ENCODE measurements around the gene LCE6A.

Gene LCE6A, protein sequence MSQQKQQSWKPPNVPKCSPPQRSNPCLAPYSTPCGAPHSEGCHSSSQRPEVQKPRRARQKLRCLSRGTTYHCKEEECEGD

GRCh38 chr1:152842556-152842955, at the start of gene LCE6A:
Gene LCE6A (plus strand): TSS chr1:152842856. CDS start chr1:152843521, 665 bp downstream.
- DNase-seq (ENCODE audit: low read depth, low spot score): no peak

DNA sequence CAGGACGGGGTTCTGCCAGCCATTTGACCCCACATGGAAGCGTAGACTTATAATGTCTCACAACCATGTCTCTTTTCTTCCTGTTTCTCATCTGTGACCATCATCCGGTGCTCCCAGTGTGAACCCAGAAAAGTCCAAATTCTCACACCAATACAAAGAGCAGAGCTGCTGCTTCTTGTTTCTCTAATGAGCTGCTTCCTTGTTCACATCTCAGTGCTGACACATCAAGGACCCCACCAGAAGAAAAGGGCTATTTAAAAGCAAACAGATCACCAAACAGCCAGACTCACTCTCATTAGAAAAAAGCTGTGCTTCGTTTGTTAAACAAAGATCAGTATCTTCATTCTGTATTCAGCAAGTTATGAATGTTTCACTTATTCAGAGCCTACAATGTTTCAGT, 47.0 kb upstream of the LCE6A start:
- DNase-seq (ENCODE audit: low read depth, low spot score): no peak

DNA sequence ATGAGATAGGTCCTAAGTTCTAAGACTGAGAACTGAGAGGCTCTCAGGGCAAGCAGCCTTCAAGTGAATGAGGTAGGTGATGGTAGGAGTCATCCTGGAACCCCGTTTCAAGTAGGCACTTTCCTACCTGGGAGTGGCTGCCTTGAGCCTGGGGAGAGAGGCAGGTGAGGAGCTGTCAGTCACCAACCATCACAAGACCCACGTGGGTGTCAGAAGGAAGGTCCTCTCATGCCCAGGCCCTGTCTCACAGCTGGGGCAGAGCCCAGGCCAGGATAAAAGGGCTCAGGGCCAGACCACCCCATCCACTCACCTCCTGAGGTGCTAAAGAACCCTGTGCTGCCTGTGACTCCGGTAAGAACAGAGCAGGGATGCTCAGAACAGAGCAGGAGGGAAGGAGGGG, 46.2 kb upstream of the LCE6A start, which contains the start of gene LCE1D:
LCE1D (plus strand) TSS at position 301 of the 400 bp plus-strand sequence. CDS start 1,074 bp downstream, outside the sequence.
- DNase-seq (ENCODE audit: low read depth, low spot score): no peak

DNA sequence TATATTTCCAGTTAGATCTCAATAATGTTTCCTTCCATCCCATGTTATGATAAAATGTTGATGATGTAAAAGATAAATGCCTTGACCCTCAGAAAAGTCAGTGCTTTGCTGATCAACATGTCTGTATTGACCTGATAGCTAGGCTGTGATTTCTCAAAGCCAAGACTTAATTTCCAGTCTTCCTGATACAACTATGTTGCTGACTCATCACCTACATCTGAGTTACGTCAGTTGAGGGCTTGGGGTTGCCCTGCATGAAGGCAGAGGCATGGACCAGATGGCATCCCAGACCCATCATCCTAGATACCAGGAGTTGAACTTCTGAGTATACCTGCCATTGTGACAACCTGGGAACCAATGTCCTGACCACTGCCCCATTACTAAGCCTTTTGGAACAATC, 41.3 kb upstream of the LCE6A start:
- DNase-seq (ENCODE audit: low read depth, low spot score): no peak

DNA sequence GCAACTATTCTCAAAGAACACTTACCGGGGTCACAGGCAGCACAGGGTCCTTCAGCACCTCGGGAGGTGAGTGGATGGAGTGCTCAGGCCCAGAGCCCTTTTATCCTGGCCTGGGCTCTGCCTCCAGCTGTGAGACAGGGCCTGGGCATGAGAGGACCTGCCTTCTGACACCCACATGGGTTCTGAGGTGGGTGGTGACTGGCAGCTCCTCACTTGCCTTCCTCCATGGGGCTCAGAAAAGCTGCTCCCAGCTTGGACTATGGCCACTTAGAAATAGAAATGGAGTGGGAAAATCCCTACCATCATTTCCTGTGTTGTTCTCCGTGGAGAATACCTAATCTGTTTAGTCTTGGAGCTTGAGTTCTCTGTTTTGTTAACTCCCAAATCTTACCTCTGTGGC, 36.1 kb upstream of the LCE6A start, which contains the start of gene LCE1C:
LCE1C (minus strand) TSS at position 76 of the 400 bp plus-strand sequence. CDS start 1,173 bp downstream, outside the sequence.
- DNase-seq (ENCODE audit: low read depth, low spot score): no peak

GRCh38 chr1:152811050-152811449, 31.6 kb upstream of the LCE6A start:
- no peak for DNase-seq (ENCODE audit: low read depth, low spot score)

- DNase-seq (ENCODE audit: low read depth, low spot score): no peak
These were observed 31.0 kb upstream of the LCE6A start, which contains the start of gene LCE1B for GRCh38 chr1:152811671-152812070. Gene LCE1B (plus strand): TSS chr1:152811971. CDS start chr1:152812447, 476 bp downstream.

DNA sequence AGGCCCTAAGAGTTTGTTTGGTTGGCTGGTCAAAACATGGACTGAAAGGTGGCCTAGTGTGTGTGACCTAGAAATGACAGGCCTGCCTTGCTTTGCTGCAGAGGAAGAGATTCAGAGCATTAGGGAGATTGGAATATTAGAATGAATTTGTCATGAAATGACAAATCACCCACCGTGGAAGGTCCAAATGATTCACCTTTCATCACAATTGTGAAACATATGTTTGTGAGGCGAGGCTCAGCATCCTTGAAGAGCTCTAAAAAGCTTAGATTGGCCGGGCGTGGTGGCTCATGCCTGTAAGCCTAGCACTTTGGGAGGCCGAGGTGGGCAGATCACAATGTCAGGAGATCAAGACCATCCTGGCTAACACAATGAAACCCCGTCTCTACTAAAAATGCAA, 25.3 kb upstream of the LCE6A start:
- no peak for DNase-seq (ENCODE audit: low read depth, low spot score)

DNA sequence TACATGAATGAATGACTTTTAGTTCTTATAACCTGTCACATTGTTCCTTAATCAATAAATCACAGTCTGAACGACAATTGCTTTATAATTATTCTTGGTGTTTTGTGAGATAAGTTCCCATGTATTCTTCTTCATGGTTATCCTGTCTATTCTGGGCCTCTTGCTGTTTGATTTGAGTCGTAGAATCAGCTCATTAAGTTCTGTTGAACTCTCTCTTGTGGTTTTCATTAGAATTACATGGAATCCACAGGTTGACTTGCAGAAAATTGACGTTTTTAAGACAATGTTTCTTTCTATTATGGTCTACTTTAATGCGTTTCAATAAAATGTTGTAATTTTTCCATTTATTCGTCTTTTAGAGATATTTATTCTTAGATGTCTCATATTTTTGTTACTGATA, 19.4 kb upstream of the LCE6A start:
- DNase-seq (ENCODE audit: low read depth, low spot score): no peak

DNA sequence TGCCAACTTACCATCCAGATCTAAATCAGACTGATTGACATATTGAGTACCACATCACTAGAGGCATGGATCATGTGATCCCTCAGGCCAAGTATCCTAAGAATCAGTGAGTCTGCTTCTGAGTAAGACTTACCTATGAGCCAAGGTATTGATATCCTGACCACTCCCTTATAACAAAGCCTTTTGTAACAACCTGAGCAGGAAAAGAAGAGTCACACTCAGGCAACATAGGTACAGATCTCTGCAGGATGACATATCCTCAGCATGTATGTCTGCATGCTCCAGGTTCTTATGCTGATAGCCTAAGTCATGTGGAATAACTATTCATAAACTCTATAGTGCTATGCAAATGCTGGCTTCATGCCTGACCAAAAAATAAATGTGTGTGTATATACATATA, 17.7 kb upstream of the LCE6A start:
- DNase-seq (ENCODE audit: low read depth, low spot score): no peak

GRCh38 chr1:152827173-152827572, 15.5 kb upstream of the LCE6A start, which contains the start of gene LCE1A:
Gene LCE1A (plus strand): TSS chr1:152827473. CDS start chr1:152827473, 0 bp downstream.
- no peak for DNase-seq (ENCODE audit: low read depth, low spot score)

DNA sequence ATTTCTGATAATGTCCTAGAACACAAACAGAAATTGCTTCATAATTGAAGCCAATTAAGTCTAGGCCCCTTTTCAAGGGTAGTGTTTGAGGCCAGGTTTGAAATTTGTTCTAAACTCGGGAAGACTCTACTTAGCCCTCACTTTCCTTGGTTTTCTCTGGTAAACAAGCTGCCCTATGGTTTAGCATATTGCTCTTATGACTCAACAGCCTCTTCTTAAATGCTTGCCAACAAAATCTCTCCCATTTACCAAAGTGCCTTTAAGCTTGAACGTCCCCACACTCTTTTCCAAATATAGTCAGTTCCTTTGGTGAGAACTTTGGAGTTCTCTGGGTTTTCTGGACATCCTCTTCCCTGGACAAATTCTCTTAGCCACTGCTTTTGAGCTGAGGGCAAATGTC, 5.8 kb upstream of the LCE6A start:
- DNase-seq (ENCODE audit: low read depth, low spot score): no peak

- no peak for DNase-seq (ENCODE audit: low read depth, low spot score)
These were observed 13.0 kb downstream of the LCE6A start for GRCh38 chr1:152855661-152856060.

GRCh38 chr1:152858062-152858461, 15.4 kb downstream of the LCE6A start:
- no peak for DNase-seq (ENCODE audit: low read depth, low spot score)

- DNase-seq (ENCODE audit: low read depth, low spot score): no peak
These were observed 17.0 kb downstream of the LCE6A start, which contains the start of gene LCE7A for GRCh38 chr1:152859696-152860095. Gene LCE7A (plus strand): TSS chr1:152859996. CDS start chr1:152860698, 702 bp downstream.

DNA sequence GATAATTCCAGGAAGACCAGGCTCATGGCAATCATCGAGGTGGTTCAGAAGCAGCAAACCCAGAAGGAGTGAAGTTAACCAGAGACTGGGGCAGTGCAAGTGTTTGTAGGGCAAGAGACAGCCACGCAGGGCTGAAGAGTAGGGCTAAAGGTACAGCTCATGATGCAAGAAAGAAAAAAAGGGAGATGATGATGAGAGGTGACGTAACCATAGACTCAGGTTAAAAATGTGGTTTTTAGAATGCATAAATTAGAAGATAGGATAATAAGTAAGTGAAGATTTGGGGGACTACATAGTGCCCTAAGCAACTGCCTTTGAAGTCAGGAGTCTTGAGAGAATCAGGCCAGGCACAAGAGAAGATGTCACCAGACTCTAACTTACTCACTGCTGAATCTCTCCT, 17.5 kb downstream of the LCE6A start:
- no peak for DNase-seq (ENCODE audit: low read depth, low spot score)

- no peak for DNase-seq (ENCODE audit: low read depth, low spot score)
These were observed 18.7 kb downstream of the LCE6A start for GRCh38 chr1:152861374-152861773.

- DNase-seq (ENCODE audit: low read depth, low spot score): no peak
These were observed 21.8 kb downstream of the LCE6A start for GRCh38 chr1:152864443-152864842.

GRCh38 chr1:152866321-152866720, 23.7 kb downstream of the LCE6A start:
- no peak for DNase-seq (ENCODE audit: low read depth, low spot score)

GRCh38 chr1:152869808-152870419, 27.3 kb downstream of the LCE6A start:
- no peak for DNase-seq (ENCODE audit: low read depth, low spot score)

DNA sequence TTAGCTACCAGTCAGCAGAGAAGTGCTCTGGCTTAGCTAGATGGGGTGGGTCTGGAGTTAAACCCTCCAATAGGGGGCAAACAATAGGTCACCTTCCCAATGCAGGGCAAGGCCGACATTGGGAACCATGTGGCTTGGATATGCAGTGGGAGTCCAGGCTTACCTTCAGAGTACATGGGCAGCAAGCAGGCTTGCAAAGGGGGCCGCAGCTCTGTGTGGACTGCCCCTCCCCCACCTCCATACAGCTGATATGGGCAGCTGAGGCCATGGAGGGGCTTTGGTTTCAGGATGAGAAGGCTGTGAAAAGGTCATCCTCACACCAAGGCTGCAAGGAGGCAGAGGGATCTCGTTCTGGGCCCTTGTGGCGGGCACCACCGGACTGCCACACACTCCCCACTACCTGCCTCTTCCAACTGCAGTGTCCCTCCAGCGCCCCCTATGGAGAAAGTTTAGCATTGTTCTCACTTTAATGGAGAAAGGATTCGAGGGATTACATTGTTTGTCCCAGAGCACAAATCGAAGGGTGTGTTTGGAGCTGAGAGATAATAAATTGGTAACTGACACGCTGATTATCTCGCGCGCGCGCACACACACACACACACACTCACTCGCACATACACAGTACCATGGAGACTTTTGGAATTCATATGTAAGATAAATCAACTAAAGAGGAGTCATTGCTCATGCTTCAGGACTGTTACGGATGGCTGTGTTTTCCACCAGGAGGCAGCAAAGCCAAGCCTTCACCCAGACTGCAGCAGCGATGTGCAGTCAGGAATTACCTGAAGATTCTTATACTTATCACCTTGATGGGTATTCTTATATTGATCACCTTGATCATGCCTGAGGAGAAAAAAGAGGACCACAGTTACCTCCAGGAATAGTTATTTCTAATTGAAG, 28.4 kb downstream of the LCE6A start:
- DNase-seq (ENCODE audit: low read depth, low spot score): no peak

DNA sequence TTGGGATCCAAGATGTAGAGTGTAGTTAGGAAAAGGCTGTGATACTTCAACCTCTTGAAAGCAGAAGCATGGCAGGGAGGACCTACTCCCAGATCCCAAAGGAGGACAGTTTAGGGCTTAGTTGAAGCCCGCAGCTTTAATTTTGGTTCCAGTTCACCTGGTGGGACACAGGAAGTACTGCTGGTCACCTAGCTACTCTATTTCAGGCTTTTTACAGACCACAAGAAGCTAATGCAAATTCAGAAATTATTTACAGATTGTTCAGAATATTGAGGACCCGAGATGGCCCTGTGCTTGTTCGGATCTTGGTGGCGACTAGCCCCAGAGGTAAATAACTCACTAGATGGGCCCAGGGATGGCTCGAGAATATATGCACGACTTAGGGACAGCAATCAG, 29.1 kb downstream of the LCE6A start:
- no peak for DNase-seq (ENCODE audit: low read depth, low spot score)
